CD1c-positive myeloid dendritic cell (primary cell): Measurements from ENCODE around the gene CYP2A7.
"Not testable (repeated sequence)": the region's sequence is repeated elsewhere in the genome, so short reads cannot be mapped to it uniquely, and the experiment has no call there.

Experiments
- DNase-seq: peaks from one replicate; pipeline ENCODE4 v3.0.0-alpha.2; 2016; ENCODE audit errors: extremely low spot score

The CYP2A7 gene

GRCh38 chr19:40882062-40882461 lies at the start of gene CYP2A7:
Gene CYP2A7 (minus strand): TSS chr19:40882231. CDS start chr19:40882210, 21 bp downstream.
- not testable (repeated sequence) for DNase-seq

GRCh38 chr19:40930799-40931198 lies 48.8 kb upstream of the CYP2A7 start:
- DNase-seq, result not testable (repeated sequence)

GRCh38 chr19:40929942-40930341 lies 47.9 kb upstream of the CYP2A7 start:
- DNase-seq, result not testable (repeated sequence)

GRCh38 chr19:40928850-40929249 lies 46.8 kb upstream of the CYP2A7 start:
- no peak for DNase-seq

GRCh38 chr19:40927567-40927966 lies 45.5 kb upstream of the CYP2A7 start:
- no peak for DNase-seq

GRCh38 chr19:40926276-40926675 lies 44.2 kb upstream of the CYP2A7 start:
- not testable (repeated sequence) for DNase-seq

GRCh38 chr19:40923934-40924391 lies 41.9 kb upstream of the CYP2A7 start:
- DNase-seq, result no peak

GRCh38 chr19:40922237-40923160 lies 40.5 kb upstream of the CYP2A7 start:
- not testable (repeated sequence) for DNase-seq

GRCh38 chr19:40921005-40921897 lies 39.2 kb upstream of the CYP2A7 start:
- DNase-seq, result no peak

GRCh38 chr19:40920300-40921004 lies 38.4 kb upstream of the CYP2A7 start:
- no peak for DNase-seq

- DNase-seq, result not testable (repeated sequence)
Measured at GRCh38 chr19:40919530-40920299, 37.7 kb upstream of the CYP2A7 start.

GRCh38 chr19:40918303-40918702 lies 36.3 kb upstream of the CYP2A7 start:
- DNase-seq, result not testable (repeated sequence)

- no peak for DNase-seq
Measured at GRCh38 chr19:40908976-40909375, 26.9 kb upstream of the CYP2A7 start.

GRCh38 chr19:40907968-40908735 lies 26.1 kb upstream of the CYP2A7 start:
- DNase-seq, result peak; percentile 36

- DNase-seq, result no peak
Measured at GRCh38 chr19:40906512-40906911, 24.5 kb upstream of the CYP2A7 start.

GRCh38 chr19:40904673-40905156 lies 22.7 kb upstream of the CYP2A7 start:
- DNase-seq, result not testable (repeated sequence)

GRCh38 chr19:40901975-40902750 lies 20.1 kb upstream of the CYP2A7 start:
- not testable (repeated sequence) for DNase-seq

GRCh38 chr19:40900521-40900920 lies 18.5 kb upstream of the CYP2A7 start:
- not testable (repeated sequence) for DNase-seq

GRCh38 chr19:40899964-40900363 lies 17.9 kb upstream of the CYP2A7 start:
- DNase-seq, result peak; percentile 7
